GM19395 (cell line): ENCODE measurements around the gene CDKN2C.

Experiments
- ATAC-seq: cut with Tn5 transposase; IDR thresholded peaks from one replicate; pipeline ENCODE4 v1.9.1; 2021; ENCODE audit warnings: mild to moderate bottlenecking, moderate library complexity; ENCODE audit not compliant: unreplicated experiment

The CDKN2C gene

GRCh38 chr1:50959913-50960844, 9.9 kb upstream of the CDKN2C start, which contains the start of gene FAF1:
Gene FAF1, minus strand, starts transcription at chr1:50960267. Its CDS starts 456 bp downstream, at chr1:50959811.
- peak; percentile 89 for ATAC-seq

- ATAC-seq: no peak
Observed at GRCh38 chr1:50964863-50965262, 5.2 kb upstream of the CDKN2C start.

- ATAC-seq: no peak
Observed at GRCh38 chr1:50966991-50967390, 3.1 kb upstream of the CDKN2C start.

GRCh38 chr1:50967416-50968157, 2.5 kb upstream of the CDKN2C start:
- ATAC-seq: no peak

GRCh38 chr1:50968158-50968820, 1.8 kb upstream of the CDKN2C start:
- peak; percentile 67 for ATAC-seq

- ATAC-seq: peak; percentile 24
Observed at GRCh38 chr1:50968821-50969610, 1.0 kb upstream of the CDKN2C start.

GRCh38 chr1:50970509-50970887, 453 bp downstream of the CDKN2C start:
- no peak for ATAC-seq

GRCh38 chr1:50970931-50971582, 1.0 kb downstream of the CDKN2C start:
- no peak for ATAC-seq

GRCh38 chr1:50971748-50972305, 1.8 kb downstream of the CDKN2C start:
- ATAC-seq: no peak

- no peak for ATAC-seq
Observed at GRCh38 chr1:50972766-50973165, 2.7 kb downstream of the CDKN2C start.

- ATAC-seq: no peak
Observed at GRCh38 chr1:50973255-50973654, 3.2 kb downstream of the CDKN2C start.

- no peak for ATAC-seq
Observed at GRCh38 chr1:50973875-50974617, 4.0 kb downstream of the CDKN2C start.

GRCh38 chr1:50974618-50974935, 4.5 kb downstream of the CDKN2C start:
- no peak for ATAC-seq

GRCh38 chr1:50975436-50975835, 5.4 kb downstream of the CDKN2C start:
- ATAC-seq: no peak

GRCh38 chr1:50976111-50976889, 6.3 kb downstream of the CDKN2C start:
- peak; percentile 7 for ATAC-seq

GRCh38 chr1:50976890-50977574, 7.0 kb downstream of the CDKN2C start:
- ATAC-seq: peak; percentile 76

GRCh38 chr1:50977575-50978143, 7.6 kb downstream of the CDKN2C start:
- ATAC-seq: peak; percentile 51
